ENCODE measurements around the gene LRRC4C.

The LRRC4C gene

DNA sequence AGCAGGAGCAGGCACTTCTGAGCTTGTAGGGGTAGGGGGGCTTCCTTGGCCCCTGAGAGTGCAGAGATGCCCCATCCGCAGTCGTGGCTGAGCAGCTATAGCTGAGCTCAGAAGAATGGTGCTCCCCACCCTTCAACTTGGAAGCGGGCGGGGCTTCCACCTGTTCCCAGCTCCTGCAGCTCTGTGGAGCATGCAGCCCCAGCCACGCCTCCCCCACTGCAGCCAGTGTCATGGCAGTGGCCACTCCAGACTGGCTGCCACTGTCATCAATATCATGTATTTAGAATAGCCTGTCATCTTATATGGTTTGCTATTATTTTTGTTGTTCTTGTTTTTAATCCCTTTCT is 213.1 kb downstream of the LRRC4C start:
- ATAC-seq, result no peak

DNA sequence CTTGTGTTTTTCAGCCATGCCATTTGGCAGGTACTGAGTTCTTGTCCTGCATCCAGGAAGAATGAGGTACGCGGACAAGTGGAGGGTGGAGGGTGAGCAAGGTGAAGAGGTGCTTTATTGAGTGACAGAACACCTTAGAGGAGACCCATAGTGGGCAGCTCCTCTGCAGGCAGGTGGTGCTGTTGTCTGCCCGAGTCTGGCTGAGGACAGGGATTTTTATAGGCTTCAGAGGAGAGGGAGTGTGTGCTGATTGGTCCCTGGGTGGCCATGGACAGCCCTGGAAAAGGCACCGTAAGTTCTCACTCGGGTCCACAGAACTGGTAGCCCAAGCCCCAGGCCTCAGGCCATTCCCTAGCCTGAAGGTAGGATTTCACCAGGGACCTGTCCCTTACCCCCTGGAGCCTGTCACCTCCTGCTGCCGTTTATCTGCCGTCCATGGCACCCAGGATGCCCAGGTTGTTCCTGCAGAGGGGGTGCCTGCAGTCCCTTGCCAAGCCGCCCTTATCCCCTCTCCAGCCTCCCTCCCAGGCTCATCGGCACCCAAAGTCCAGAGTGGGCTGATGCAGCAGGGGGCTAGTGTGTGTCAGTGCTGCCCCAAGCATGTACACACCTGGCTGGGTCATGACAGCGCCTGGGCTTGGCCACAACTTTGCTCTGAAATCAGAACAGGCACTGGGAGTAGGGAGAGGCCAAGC is 213.6 kb downstream of the LRRC4C start:
- ATAC-seq, result no peak

DNA sequence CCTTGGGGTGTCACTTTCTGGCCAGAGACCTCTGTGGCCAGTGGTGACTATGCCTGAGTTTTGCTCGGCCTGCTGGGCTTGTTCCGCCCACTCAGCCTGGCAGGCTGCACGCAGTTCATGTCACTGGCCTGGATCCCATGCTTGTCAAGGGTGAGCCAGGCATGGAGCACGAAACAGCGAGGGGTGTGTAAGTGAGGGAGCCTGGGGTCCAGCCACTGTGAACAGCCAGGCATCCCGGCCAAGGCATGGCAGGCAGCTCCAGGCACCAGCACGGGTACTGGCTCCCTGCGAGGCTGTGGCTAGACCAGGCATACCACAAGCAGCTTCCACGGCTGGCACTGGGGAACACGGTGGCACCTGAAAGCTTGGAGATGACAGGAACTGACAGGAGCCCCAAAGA is 214.3 kb downstream of the LRRC4C start:
- ATAC-seq, result no peak

DNA sequence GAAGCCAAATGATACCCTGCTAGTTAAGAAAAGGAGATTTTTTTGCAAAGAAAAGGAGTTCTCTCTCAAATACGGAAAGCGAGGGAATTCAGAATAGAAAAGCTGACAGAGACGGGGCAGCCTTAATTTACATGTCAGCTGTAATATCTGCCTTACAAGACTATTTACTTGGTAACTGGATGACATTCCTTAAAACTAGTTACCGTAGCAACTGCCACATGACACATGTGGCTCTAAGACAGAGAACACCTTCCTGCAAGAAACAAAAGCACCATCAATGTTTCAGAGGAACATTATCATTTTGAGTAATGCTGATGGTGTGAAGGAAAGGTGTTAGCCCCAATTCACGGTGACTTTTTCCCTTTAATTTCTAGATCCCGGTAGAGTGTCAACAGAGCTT is 222.1 kb downstream of the LRRC4C start:
- no peak for ATAC-seq

DNA sequence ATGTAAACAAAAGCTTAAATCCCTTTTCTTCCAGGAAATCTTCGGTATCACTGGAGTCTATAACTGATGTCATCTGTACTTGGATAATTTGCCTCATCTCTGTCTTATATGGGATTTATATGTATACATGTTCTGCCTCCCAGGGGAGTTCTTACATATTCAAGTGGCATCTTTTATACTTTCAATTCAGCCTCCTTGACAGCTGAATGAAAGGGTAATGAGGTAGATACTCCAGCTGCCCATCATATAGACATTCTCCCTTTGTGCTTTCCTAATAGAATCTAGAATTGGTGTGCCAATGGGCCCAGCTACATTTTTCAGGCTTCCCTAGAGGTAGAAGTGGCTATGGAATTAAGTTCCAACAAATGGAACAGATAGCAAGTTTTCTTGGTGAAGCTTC is 223.8 kb downstream of the LRRC4C start:
- ATAC-seq, result no peak

DNA sequence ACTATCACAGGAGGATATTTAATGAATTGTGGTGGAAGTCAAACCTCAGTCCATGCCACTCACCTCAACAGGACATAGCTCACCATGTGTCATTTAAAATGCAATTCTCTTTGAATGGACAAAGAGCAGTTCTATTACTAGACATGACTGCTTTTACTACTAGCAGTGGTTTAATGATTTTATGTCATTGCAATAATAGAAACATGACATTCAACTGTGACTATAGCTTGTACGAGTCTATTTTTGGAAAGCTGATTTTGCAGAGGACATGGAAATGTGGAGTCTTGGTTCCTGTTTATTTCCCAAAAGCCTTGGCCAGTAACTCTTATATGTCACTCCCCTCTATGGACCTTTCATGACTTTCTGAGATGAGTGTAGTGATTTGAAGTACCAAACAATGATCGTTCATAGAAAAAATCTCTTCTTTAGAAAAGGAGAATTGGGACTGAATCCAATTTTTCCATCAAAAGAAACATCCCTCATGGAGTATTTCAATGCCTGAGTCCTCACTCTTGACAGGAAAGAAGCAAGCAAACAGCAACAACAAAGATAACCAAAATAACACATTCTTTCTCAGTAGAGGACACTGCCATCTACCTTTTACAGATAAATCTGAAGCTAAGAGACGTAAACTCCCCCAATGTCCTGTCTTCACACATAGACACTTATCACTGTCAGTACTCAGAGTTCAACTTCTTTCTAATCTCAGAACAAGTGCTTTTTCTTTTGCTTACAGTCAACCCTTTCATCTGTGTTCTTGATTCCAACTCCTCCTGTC is 233.4 kb downstream of the LRRC4C start:
- ATAC-seq, result no peak

DNA sequence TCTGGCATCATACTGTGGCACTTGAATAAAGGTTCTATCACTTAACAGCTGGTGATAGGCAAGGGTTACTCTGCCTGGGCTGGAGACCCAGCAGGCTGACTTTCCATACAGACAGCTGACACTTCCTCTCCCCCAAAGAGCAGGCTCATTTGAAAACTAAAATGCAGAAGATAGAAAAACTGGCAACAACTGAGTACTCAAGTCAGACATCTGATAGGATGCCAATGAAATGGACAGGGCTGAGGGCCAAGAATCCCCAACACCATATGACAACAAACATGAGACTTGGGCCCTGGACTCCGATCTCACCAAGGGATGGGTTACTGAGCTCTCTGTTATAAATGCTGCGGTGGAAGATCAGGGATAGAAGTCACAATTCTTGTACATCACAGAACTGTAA is 237.2 kb downstream of the LRRC4C start:
- no peak for ATAC-seq

DNA sequence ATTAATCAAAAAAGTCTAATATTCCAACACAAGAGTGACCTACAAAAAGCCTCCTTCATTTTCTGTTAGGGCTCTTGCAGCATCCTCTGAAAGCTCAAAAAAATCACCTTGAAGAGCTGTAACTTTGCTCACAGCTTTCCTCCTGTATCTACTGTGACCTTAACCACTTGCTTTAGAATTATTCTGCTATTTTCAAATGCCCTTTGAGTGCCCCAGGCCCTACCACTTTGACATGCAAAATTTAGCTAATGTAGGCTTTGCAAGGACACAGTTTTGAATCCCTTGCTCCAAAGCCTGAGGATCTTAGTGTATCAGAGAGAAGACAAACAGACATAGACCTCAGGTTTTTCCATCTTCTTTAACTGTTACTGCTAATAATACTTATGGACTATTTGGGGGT is 253.1 kb downstream of the LRRC4C start:
- ATAC-seq, result no peak

DNA sequence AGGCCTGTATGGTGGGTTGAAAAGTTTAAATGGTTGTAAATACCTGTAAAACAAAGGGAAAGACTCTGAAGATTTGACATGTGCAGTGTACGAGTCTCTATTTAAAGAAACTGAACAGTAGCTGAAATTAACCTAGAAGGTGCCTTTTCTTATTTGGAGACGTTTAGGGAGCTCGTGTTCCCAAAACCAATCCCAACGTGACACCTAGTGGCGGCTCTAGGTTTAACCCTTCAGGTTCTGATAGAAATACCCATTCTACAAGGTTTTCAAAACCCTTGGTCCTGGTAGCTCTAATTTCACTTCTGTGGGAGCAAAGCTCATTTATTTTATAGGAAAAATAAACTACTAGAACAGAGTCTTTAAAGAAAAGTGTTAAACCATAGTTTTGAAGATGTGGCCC is 258.3 kb downstream of the LRRC4C start:
- no peak for ATAC-seq

DNA sequence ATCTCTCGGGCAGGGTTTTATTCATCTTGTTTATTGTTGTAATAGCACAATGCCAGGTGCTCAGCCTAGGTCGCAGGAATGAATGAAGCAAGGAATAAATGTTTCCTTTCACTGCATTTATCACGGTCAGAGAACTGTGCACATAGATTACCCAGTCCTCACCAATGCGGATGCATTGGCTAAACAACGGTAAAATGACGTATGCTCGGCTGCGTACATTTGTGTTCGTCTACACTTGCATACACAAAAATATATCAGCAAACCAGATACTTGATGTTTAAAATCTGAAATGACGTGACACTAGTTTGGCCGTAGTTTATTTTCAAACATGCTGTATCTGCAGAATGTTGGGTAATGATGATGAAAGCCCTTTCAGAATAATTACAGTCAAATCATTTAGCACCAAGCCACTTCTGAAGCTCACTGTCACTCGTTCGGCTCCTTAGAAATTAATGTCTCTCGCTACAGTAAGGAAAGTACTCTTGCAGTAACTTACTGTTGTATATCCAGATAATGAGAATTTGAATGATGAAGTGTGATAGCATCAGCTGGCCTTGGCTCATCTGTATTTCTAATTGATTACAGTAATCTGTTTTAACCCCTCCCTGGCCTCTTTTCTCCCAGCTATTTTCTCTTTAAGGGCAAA is 268.9 kb downstream of the LRRC4C start:
- no peak for ATAC-seq

DNA sequence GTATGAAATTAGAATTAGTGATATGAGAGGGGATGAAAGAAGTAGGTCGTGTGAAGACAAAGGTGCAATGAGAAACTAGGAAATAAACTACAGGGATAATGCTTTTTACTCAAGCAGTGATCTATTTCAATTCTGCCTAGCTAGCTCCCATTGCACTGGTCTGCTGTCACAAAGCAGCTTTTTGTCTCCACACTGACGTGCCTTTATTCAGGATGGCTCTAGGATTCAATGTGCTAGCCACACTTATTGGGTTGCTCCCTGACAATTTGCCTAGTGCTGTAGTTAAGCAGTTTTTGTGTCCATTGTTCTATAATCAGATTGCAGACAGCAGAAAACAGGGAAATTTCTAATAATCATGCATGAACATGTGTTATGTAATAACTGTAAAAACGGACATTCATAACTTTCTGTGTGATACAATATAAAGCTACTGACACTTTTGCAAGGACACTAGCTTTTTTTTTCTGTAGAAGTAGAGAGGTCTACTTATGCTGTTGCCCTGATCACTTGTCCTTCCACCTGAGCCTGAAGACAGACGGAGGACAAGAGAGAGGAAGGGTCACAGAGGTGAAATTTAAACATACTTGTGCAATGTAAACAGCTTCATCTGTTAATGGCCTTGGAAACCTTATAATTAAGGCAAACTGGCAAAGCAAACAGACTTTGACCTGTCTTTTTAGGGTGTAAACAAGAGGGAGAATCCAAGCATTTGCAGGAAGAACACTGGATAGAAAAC is 269.6 kb downstream of the LRRC4C start:
- no peak for ATAC-seq

DNA sequence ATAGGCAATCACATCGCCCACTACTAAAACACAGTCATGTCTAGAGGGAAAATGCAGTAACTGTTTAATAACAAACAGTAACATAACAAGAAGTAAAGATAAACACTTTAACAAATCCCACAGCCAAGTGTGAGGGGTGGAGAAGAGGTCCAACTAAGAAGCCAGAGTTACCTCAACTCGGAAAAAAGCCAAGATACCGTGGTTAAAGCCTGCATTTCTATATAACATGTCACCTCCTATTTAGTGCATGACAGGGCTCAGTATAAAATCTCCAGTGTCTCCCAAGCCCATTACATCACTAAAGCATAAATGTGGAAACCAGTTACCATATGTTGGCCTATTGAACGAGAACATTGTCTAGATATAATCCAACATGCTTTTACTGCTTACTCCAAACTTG is 281.7 kb downstream of the LRRC4C start:
- no peak for ATAC-seq

DNA sequence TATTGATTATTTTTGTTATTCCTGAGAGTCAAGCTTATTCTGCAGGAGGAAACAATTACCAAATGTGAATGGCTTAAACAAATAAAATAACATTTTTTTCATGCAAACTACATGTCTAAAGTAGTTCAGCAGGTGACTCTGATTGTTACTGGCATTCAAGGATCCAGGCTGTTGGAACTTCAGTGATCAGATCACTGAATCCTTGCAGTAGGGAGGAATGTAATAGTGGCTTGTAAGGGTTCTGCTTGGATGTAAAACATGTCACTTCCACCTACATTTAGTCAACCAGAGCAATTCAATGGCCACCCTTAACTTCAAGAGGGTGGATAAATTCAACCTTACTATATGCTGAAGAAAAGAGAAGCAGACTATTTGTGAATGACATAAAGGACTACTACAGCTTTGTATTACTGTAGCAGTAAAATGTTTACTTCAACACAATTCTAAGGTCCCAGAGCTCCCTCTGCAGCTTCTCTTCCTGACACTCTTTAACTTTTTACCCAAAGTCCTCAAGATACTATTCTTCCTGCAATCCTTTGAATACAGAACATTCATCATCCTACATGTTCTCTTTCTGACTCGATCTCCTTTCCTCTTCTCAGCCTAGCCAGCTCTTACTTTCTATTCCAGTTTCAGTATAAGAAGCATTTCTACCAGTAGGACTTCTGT is 284.0 kb downstream of the LRRC4C start:
- no peak for ATAC-seq

DNA sequence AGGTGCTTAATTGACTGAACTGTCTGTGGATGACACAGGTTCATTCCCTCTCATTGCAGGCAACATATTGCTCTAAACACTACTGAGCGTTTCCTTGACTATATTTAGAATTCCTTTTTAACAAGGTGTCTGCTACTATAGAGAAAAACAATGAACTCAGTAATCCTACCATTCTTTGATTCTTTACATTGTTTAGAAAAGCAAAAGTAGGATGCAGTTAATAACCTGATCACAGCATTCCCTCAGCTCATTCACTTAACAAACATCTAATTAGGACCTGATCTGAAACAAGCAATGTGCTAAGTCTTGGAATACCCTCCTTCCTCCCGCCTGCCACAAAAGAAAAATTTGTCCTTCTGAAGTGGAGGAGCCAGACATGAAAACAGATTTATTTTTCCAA is 313.1 kb downstream of the LRRC4C start:
- ATAC-seq, result no peak

DNA sequence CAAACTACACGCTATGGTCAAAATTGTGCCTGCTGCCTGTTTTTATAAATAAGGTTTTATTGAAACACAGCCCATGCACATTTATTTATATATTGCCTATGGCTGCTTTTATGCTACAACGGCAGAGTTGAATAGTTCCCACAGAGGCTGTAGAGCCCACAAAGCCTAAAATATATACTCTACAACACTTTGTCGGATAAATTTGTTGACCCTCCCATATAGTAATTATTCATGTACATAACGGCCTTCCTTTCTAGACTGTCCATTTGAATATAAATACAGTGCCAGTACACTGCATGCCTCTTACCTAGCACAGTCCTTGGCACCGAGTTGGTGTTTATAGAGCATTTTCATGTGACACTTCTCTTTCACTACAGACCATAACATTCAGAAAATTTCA is 314.0 kb downstream of the LRRC4C start:
- no peak for ATAC-seq

DNA sequence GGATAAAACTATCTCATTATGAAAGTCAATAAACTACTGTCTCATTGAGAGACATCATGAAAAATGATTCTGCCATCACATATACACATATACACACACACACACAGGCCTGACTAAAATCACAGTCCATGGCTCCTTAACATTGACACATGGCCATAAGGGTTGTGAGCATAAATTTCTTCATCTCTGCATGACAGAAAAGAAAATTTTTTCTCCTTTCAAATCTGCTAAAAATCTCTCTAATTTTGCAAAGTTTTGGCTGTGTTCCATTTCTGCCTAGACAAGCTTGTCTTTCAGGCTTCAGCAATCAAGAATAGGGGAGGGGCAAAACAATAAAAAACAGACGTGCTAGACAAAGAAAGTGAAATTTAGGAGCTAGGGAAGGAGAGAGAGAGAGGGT is 324.5 kb downstream of the LRRC4C start:
- ATAC-seq, result no peak

DNA sequence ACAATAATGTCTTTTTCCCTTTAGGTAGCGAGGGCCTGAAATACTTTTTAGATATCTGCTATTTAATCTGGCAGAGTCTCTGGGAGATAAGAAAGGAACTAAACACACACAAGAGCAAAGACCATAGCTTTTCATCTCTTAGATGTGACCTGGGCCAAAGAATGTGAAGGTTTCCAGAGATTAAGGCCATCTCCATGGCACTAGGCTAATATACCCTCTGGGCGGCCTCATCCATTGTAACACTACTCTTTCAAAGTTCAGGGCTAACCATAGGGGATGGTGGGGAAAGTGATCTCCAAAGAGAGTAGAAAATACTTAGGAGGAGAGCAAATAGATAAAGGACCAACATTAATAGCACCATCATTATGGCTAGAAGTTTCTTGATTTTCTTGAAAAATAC is 326.4 kb downstream of the LRRC4C start:
- ATAC-seq, result no peak

DNA sequence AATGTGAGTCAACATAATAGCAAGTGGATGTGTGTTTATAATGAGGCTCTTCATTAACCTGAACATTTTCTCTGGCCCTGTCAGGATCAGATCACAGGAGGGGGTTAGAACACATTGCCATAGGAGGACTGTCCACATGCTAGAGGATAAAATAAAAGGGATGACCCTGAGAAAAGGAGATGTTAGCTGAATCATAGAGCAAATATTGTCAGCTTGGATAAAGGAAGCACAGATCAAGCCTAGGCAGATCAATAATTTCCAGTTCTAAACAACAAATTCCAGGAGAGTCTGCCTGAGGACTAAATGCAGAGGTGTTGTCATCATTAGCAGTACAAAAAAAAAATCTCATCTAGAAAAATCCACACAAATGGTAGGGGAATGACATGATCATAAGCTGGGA is 337.9 kb downstream of the LRRC4C start:
- no peak for ATAC-seq

DNA sequence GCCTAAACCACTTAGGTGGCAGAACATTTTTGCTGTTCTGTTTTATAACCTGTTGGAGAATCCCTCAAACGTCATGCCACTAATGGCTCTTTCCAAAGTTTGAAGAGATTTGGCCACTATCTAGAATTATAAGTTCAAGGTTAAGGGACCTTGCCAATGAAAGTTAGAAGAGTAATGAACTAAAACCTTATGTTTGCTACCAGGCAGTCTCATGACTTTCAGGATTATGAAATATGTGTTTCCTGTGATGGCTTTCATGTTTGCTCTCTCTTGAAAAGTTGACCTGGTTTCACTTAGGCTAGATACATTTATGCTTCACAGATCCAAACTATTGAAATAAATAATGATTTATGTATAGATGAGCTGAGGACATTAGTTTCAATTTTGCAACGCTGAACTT is 340.0 kb downstream of the LRRC4C start:
- ATAC-seq, result no peak

DNA sequence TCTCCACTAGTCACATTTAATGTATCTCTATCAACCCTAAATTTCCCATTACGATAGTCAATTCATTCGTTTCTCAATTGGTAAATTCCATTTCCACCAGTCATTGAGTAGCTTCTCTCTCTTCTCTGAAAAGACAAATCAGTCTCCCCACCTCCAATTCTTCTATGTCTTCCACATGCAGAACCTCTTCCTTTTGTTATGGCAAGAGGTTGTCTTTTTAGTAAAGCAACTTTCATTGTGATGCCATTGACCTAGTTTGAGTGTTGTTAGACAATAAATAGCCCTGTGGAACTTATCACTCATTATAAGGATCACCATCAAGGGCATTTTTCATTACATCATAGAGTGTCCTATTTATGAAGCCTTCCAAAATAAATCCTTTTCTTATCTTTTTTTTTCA is 340.9 kb downstream of the LRRC4C start:
- ATAC-seq, result no peak

DNA sequence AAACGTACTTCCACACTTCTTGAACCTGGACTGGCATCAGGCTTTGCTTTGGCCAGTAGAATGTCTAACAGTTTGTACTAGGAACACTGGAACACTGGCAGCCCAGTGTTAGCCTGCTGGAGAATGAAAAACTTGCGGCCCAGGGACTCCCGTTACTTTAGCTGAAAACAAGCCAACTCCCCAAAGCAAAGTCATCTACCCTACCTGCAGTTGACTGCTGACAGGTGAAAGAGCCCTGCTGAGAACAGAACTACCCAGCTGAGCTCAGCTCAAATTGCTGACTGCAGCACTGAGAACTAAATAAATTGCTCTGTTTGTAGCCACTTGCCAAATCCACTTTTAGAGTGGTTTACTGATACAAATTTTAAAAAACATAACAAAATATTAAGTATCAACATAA is 342.5 kb downstream of the LRRC4C start:
- ATAC-seq, result no peak

DNA sequence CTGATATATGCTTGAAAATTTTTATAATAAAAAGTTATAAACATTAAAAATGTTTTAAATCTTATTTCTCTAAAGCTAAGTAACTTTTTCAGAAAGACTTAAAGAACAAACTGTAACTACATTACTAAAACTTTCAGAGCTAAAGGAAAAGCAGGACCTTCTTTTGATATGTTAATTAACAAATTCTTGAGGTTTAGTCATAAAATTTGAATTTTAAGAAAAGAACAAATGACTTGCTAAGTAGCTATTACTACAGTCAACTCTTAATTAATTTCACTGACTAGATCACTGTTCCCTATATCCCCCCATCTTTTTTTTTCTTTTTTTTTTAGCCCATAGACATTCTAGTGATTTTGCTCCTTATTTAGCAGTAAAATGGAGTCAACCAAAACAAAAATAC is 344.4 kb downstream of the LRRC4C start:
- no peak for ATAC-seq

DNA sequence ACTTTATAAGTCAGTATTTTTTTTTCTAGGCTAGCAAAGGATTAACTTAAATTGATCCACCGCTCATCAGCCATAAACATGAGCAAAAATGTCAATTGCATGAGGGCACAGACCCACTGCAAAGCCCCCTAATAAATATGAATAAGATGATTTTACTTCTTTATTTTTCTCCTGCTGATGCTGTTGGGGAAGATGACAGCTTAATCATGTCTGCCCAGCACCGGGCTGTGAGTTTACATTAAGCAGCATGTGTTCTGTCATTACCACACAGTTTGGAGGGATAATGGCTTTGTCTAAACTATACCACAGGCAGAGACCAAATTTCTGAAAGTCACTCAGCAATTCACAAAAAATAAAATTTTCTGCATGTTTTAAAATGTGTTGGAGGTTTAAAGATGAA is 346.3 kb downstream of the LRRC4C start:
- no peak for ATAC-seq

All from activated CD4-positive, CD25-positive, alpha-beta regulatory T cell treated with anti-CD3 and anti-CD28 coated beads, Interleukin-2, amount 50 U/mL, for 24 hours (primary cell).